Measurements from ENCODE around the gene RABAC1. TPM values are rescaled to one million over a fixed set of nuclear protein-coding genes. Genes with fewer than 3 reads are reported as not detected.

Gene RABAC1
- total RNA-seq, 1 donor from 2014 or later: 146 TPM

DNA sequence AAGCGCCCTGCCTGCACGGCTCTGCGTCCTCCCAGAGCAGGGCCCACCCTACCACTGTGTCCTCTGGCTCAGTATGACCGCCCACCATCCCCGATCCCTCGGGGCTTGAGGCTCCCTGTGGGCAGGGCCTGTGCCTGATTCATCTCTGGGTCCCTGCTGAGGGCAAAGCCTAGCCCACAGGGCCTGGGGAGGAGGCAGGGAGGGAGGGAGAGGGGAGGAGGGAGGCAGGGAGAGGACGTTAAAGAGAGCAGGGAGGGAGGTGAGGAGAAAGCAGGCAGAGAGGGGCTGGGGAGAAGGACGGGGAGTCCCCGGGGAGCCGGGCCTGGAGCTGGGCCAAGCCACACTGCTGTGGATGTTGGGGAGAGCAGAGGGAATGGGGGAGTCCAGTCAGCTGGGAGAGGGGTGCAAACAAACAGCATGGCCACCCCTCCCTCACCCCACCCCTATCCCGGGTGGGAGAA lies 26.8 kb downstream of the RABAC1 start:
- Mint-ChIP-seq H3K4me3 (ENCODE audit: unreplicated experiment) (no peak overlapping the region), H3K27ac (ENCODE audit: unreplicated experiment) (no peak overlapping the region), H3K9me3 (ENCODE audit: unreplicated experiment) (peaks cover under 1% of the 10 kb centered on the region), H3K4me1 (ENCODE audit: unreplicated experiment) (peaks cover 10% of the 10 kb centered on the region), H3K36me3 (ENCODE audit: low read depth, unreplicated experiment) (peaks cover 12% of the 10 kb centered on the region), H3K27me3 (ENCODE audit: unreplicated experiment) (peaks cover 43% of the 10 kb centered on the region)
- DNase-seq (ENCODE audit: low spot score): no peak
- TF ChIP-seq CTCF (IDR thresholded peaks at IDR 0.05; ENCODE audit: unreplicated experiment): no peak

- Mint-ChIP-seq H3K9me3 (ENCODE audit: unreplicated experiment) (no peaks in the 10 kb centered on the region), H3K27ac (ENCODE audit: unreplicated experiment) (peak overlapping the region; percentile 36), H3K36me3 (ENCODE audit: low read depth, unreplicated experiment) (peaks cover 9% of the 10 kb centered on the region), H3K27me3 (ENCODE audit: unreplicated experiment) (peaks cover 36% of the 10 kb centered on the region), H3K4me3 (ENCODE audit: unreplicated experiment) (no peak overlapping the region), H3K4me1 (ENCODE audit: unreplicated experiment) (peaks cover 10% of the 10 kb centered on the region)
- DNase-seq (ENCODE audit: low spot score): no peak
- TF ChIP-seq CTCF (IDR thresholded peaks at IDR 0.05; ENCODE audit: unreplicated experiment): peak; percentile 56
Measured at GRCh38 chr19:41930926-41931592, 28.1 kb downstream of the RABAC1 start.

DNA sequence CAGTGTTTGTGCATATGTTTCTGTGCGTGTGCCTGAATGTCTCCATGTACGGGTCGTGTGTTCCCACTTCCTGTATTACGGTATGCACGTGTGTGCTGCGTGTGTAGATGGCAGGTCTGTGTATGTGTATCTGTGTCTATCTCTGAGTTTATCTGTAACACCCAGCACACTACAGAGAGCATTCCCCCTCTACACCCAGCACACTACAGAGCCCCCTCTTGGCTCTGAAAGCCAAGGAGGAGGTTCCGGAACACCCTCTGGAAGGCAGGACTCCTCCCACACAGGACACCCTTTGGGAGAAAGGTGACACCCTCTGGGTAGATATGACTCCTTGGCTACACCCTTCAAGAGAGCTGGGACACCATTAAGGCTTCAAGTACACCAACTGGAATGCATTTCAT lies 28.8 kb downstream of the RABAC1 start:
- H3K4me3 Mint-ChIP-seq (ENCODE audit: unreplicated experiment): no peak overlapping the region
- peaks cover 10% of the 10 kb centered on the region for H3K4me1 Mint-ChIP-seq (ENCODE audit: unreplicated experiment)

GRCh38 chr19:41929536-41930071 lies 29.5 kb downstream of the RABAC1 start:
- no peaks in the 10 kb centered on the region for H3K9me3 Mint-ChIP-seq (ENCODE audit: unreplicated experiment)
- H3K4me3 Mint-ChIP-seq (ENCODE audit: unreplicated experiment): peak overlapping the region; percentile 84
- no peak for DNase-seq (ENCODE audit: low spot score)
- H3K27me3 Mint-ChIP-seq (ENCODE audit: unreplicated experiment): peaks cover 31% of the 10 kb centered on the region
- H3K4me1 Mint-ChIP-seq (ENCODE audit: unreplicated experiment): peaks cover 10% of the 10 kb centered on the region
- H3K27ac Mint-ChIP-seq (ENCODE audit: unreplicated experiment): no peak overlapping the region
- no peak for TF ChIP-seq CTCF (IDR thresholded peaks at IDR 0.05; ENCODE audit: unreplicated experiment)
- H3K36me3 Mint-ChIP-seq (ENCODE audit: low read depth, unreplicated experiment): peaks cover 5% of the 10 kb centered on the region

More for the DNA sequence above, 28.8 kb downstream of the RABAC1 start:
- H3K27ac Mint-ChIP-seq (ENCODE audit: unreplicated experiment): peak overlapping the region; percentile 36
- DNase-seq (ENCODE audit: low spot score): no peak
- no peaks in the 10 kb centered on the region for H3K9me3 Mint-ChIP-seq (ENCODE audit: unreplicated experiment)
- peaks cover 8% of the 10 kb centered on the region for H3K36me3 Mint-ChIP-seq (ENCODE audit: low read depth, unreplicated experiment)
- H3K27me3 Mint-ChIP-seq (ENCODE audit: unreplicated experiment): peaks cover 34% of the 10 kb centered on the region
- TF ChIP-seq CTCF (IDR thresholded peaks at IDR 0.05; ENCODE audit: unreplicated experiment): no peak

Data from endothelial cell (in vitro differentiated cells).